Esophagus squamous epithelium (tissue), 4 donors: ENCODE results near the gene CASP6.

ENCODE experiments used
- CTCF ChIP-seq, 6 experiments: fragments of 450-650 bp in 4 of 6; fragments of 200-600 bp in 2 of 6; sonication (generic) in 2 of 6; IDR thresholded peaks; one replicate each; pipeline ENCODE4 v1.5.1; 2016 to 2019; ENCODE audit warnings: antibody characterized with exemption in 6 of 6, mild to moderate bottlenecking in 4 of 6, moderate library complexity in 4 of 6
- POLR2A ChIP-seq, 4 donors: fragments of 450-650 bp; IDR thresholded peaks; one replicate each; pipeline ENCODE4 v1.6.1; 2017; ENCODE audit warnings: antibody characterized with exemption in 4 of 4, mild to moderate bottlenecking in 4 of 4, moderate library complexity in 3 of 4

GRCh38 chr4:109675843-109676242 is 27.4 kb downstream of the CASP6 start:
- TF ChIP-seq CTCF (IDR thresholded peaks at IDR 0.05) (no peak), POLR2A (IDR thresholded peaks at IDR 0.05) (no peak)
